NCI-H510A (cell line): Measurements from ENCODE around the gene NCOA3.

Experiments used
- DNase-seq: peaks from one replicate; lab custom pipeline; 2025; lab: John Stamatoyannopoulos, UW

Gene NCOA3

DNA sequence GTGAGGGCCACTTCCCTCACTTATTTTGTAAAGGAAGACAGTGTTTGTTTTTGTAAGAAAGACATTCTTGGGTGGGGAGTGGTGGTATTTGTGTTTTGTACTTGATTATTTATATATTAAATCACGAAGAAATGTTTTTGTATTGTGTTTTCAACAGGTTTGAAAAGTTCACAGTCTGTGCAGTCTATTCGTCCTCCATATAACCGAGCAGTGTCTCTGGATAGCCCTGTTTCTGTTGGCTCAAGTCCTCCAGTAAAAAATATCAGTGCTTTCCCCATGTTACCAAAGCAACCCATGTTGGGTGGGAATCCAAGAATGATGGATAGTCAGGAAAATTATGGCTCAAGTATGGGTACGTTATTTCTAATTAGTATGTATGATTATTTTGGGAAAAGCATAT lies 137.2 kb downstream of the NCOA3 start:
- no peak for DNase-seq

DNA sequence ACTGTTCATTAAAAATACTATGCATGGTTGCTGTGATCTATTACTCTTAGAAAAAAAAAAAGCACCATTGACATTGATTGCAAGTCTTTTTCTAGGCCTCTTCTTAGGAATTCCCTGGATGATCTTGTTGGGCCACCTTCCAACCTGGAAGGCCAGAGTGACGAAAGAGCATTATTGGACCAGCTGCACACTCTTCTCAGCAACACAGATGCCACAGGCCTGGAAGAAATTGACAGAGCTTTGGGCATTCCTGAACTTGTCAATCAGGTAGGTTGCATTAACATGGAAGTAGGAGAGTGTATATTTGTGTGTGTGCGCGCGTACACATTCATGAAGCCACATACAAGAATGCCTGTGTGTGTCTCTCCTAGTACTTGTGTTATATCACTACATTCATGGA lies 140.4 kb downstream of the NCOA3 start:
- DNase-seq = no peak

DNA sequence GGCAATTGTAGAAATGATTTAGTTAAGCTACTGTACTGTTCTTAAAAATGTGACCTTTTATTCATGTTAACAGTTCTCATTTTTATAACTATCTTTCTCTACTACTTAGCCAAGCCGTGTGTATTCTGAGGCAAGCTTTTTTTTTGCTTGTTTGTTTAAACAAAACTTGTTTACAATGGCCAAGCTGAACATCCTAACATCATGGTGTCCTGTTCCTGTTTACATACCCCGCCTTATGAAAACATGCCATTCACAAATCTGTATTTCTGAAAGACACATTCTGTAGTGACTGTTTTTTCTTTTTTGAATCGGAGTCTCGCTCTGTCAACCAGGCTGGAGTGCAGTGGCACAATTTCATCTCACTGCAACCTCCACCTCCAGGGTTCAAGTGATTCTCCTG lies 140.9 kb downstream of the NCOA3 start:
- DNase-seq = no peak

DNA sequence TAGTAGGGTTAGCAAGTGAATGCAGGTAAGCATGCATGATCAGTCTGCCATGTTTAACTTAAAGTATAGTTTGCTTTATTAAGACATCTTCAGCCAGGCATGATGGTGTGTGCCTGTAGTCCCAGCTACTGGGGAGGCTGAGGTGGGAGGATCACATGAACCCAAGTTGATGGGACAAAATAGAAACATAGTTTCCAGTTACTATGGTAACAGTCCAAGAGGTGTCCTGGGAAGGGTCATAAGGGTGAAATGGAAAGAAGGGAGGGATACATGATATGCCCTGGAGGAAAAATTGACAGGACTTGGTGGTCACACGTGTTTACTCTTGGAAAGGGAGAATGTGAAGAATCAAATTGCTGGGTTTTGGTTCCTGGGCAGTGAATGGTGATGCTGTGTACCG lies 143.9 kb downstream of the NCOA3 start:
- DNase-seq = no peak

DNA sequence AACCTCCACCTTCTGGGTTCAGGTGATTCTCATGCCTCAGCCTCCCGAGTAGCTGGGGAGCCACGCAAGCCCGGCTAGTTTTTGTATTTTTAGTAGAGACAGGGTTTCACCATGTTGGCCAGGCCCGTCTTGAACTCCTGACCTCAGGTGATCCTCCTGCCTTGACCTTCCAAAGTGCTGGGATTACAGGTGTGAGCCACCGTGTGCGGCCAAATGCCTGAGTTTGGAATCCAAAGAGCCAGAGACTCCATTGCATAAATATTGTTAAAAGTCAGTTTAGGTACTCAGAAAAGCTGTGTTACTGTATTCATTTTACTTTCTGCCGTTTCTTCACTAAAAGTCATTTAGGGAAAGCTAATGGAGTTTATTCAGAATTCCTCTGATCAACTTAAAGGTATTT lies 146.3 kb downstream of the NCOA3 start:
- no peak for DNase-seq

DNA sequence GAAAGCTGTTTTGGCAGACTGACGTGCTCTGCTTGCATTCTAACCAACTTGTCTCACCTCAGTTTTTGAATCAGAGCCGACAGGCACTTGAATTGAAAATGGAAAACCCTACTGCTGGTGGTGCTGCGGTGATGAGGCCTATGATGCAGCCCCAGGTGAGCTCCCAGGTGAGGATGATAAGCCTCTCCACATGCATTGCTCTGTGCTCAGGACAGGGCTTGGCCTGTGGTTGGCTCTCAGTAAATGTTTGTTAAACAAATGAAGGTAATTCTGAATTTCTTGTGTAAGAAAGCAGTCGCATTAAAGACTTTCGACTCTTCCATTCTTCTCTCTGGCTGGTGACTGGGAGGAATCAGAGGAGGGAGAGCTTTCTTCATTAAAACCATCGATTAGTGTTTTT lies 147.3 kb downstream of the NCOA3 start:
- no peak for DNase-seq

DNA sequence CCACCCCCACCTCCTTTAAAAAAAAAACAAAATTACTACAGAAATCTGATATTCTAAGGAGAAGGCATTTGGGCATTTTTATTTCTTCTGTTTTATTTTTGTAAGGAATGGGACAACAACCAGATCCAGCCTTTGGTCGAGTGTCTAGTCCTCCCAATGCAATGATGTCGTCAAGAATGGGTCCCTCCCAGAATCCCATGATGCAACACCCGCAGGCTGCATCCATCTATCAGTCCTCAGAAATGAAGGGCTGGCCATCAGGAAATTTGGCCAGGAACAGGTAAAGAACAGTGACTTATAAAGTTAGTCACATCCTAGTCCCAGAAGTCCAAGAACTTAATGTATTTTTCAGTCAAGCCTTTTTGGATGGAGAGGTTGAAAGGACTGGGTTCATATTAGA lies 150.6 kb downstream of the NCOA3 start:
- DNase-seq = no peak

DNA sequence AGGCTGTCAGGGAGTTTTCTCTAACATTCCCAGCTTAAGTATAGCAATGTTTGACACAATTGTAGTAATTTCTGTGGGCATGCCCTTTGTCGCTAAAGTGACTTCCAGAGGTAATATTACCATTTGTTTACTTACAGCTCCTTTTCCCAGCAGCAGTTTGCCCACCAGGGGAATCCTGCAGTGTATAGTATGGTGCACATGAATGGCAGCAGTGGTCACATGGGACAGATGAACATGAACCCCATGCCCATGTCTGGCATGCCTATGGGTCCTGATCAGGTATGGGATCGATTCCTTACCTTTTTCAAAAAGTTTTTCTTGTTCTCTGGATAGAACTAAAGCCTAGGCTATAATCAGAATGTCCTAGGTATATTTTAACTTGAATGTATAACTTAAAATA lies 151.1 kb downstream of the NCOA3 start:
- DNase-seq = no peak

DNA sequence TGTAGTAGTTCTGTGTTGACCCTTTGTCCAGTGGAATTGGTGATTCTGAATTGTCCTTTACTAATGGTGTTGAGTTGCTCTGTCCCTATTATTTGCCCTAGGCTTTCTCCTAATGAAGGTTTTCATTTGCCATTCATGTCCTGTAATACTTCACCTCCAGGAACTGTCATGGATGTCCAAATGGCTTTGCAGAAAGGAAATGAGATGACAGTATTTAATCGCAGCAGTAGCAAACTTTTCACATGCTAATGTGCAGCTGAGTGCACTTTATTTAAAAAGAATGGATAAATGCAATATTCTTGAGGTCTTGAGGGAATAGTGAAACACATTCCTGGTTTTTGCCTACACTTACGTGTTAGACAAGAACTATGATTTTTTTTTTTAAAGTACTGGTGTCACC lies 152.2 kb downstream of the NCOA3 start:
- no peak for DNase-seq

DNA sequence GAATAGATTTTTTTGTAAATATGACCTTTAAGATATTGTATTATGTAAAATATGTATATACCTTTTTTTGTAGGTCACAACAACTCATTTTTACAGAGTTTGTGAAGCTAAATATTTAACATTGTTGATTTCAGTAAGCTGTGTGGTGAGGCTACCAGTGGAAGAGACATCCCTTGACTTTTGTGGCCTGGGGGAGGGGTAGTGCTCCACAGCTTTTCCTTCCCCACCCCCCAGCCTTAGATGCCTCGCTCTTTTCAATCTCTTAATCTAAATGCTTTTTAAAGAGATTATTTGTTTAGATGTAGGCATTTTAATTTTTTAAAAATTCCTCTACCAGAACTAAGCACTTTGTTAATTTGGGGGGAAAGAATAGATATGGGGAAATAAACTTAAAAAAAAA lies 152.7 kb downstream of the NCOA3 start:
- no peak for DNase-seq

DNA sequence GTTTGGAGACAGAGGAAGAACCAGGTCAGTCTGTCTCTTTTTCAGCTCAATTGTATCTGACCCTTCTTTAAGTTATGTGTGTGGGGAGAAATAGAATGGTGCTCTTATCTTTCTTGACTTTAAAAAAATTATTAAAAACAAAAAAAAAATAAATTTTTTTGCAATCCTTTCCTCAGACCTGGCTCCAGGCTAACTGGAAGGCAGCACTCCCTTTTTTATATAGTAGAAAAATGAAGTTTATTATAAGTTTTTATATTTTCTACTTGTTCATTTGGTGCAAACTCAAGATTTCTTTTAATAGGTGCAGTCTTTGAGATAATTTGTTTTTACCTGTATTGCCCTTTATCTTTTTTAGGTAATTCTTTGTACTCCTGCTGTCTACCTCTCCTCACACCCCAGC lies 153.9 kb downstream of the NCOA3 start:
- DNase-seq = no peak

DNA sequence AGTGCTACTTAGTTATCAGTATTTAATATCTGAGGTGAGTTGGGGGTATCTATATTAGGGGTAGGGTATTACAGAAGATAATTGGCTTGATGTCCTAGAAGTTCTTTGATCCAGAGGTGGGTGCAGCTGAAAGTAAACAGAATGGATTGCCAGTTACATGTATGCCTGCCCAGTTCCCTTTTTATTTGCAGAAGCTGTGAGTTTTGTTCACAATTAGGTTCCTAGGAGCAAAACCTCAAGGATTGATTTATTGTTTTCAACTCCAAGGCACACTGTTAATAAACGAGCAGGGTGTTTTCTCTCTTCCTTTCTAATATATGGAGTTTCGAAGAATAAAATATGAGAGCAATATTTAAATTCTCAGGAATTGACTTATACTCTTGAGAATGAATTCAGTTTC lies 154.6 kb downstream of the NCOA3 start:
- DNase-seq = no peak

DNA sequence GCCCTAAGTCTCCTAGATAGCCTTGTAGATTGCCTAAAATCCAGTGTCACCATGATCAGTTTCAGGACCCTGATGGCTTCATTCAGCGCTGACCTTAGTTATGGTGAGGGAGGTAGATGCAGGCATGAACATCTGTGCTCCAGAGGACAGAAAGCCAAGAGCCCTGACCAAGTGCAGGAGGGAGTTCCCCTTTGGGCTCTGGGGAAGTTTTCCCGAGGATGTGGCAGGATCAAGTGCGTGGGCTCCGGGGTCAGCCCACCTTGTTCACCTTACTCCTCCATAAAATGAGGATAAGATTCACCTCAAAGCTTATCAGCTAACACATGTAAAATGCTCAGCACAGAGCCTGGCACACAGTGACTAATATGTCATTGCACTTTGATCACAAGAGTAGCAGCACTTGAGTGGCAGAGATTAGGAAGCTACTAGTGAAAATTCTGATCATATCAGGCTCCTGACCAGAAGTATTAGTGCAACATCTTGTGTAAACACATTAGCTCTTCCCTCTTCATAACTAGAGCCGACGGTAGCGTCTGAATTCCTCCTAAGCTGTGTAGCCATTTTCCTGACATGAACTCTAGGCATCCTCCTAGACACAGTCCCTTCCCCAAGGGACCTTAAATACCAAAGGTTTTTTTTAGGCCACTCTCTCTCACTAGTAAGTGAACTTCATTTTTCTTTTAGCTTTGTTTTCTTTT lies 158.4 kb downstream of the NCOA3 start:
- DNase-seq = no peak

DNA sequence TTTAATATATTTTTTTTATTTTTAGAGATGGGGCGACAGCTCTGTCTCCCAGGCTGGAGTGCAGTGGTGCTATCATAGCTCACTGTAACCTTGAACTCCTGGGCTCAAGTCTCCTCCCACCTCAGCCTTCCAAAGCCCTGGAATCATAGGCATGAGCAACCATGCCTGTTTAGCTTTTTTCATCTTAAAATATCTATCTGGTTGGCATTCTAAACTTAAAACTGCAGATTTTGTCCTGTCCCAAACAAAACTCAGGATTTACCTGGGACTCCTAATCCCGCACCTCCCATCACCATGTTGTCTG lies 158.9 kb downstream of the NCOA3 start:
- no peak for DNase-seq

DNA sequence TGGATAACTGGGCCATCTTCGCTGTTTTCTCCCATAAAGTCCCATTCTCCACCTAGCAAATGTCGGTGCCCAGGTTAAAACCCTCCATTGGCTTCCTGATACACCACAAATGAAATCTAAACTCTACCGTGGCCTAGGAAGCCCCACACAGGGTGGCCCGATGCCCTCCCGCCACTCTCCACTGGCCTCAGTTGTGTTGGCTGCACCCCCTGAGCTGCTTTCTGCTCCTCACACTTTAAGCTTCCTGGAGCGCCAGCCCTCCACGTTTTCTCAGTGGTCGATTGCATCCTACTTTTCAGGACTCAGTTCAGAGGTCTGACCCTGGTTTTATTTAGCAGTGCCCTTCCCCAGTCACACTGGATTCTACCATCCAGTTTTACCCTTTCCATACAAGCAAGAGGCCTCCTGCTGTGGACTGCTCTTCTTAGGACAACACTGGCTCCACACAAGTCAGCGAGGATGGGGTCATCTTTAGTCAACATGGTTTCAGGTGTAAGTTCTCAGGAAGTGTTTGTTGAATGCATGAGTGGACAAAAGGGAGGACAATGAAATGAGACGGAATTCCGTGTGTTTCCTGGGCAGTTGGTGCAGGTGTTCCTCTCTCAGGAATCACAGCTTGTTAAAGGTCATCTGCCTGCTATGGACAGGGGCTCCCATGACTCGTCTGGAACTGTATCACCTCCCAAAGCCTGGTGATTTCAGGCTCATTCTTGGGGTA lies 159.5 kb downstream of the NCOA3 start:
- no peak for DNase-seq

DNA sequence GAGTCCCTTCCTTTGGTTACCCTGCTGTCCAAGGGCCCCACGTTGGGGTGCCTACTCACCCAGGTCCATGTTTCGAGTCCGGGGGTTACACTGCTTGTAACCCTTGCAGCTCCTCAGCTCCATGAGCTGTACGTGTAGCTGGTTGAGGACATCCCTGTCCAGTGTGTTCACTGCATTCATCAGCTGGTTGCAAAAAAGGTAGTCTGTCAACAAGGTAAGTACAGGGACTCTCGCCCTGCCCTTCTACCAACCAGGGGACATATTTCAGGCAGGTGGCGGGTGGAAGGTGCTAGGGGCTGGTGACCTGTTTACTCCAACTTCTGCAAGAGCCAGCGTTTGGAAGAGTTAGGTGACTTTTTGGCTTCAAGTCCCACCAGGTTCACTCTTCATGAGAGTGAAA lies 160.0 kb downstream of the NCOA3 start:
- DNase-seq = no peak

DNA sequence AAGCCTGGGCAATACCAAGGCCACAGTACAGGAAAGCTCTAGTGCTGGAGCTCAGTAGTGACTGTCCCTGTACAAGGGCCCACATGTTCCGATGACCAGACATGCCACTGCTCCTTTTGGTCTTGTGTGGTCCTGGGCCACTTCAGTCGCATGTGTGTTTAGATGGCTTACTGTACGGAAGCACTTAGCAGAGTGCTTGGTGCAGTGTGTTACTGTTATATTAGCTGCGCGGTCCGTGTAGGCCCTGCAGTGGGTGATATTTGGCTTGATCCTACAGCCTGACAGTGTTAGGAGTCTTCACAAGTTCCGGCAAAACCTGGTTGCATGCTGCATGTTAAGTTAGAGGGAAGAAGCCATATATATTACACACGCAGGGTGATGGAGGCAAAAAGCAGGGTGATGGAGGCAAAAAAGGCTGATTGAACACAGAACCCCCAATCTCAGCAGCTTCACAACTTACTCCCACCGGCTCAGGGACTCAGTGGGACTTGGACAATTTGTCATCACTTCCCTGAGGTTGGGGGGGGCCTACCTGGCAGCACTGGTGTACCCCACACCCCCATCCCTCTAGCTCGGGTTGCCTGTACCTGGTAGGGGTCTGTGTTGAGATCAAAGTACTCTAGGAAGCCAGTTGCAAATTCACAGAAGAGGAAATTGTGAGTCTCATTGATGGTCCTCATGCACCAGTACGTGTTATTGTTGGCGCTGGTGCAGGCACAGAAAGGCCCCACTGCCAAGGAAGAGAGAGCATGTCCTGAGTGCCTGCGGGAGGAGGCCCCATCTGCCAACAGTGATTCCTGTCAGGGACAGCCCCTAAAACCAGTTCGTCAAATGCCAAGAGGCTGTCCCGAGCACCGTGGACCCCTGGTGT lies 161.0 kb downstream of the NCOA3 start:
- no peak for DNase-seq

DNA sequence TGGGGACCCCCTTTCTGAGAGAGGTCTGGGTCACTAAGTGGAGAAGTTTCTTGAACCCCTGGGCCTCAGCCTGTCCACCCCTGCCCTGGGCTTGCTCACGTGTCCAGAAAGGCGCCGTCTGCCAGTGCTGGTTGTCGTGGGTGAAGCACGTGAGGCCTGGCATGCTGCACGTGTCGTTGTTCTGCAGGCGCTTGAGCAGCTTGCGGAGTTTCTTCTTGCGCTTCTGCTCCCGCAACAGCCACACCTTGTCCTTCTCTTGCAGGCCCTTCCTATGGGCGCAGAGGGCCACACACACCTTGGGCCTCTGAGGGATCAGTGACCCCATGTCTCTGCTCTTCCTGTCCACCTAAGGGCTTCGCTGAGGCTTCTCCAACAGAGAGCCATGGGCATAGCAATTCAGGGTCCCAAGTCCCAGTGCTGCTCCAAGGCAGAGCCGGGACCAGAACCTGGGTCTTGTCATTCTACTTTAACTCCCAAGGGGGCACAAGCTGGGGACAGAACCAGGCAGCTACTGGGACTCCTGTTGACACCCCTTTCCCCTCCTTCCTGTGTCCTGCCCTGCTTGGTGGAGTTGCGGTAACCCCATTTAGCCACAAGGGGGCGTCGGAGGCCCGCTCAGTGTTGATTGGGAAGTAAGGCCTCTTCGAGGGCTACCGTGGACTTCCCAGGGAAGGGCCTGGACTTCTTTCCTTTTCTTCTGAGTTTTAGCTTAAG lies 161.8 kb downstream of the NCOA3 start:
- DNase-seq = no peak

DNA sequence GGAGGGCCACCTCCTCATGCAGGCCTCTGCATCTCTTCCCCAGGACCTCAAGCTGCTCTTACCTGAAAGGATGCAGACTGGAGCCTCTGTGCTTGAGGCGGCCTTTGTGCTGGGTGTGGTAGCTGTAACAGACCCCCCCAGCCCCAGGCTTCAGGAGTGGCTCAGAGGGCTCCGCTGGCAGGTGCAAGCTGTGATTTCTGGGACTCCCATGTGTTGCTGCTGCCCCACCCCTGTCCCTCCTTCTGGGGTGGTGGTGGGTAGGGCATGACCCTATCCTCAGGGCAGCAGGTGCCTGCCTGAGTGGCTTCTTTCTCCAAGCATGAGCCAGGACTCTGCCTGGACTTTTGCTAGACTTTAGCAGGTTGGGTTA lies 162.4 kb downstream of the NCOA3 start:
- DNase-seq = no peak

DNA sequence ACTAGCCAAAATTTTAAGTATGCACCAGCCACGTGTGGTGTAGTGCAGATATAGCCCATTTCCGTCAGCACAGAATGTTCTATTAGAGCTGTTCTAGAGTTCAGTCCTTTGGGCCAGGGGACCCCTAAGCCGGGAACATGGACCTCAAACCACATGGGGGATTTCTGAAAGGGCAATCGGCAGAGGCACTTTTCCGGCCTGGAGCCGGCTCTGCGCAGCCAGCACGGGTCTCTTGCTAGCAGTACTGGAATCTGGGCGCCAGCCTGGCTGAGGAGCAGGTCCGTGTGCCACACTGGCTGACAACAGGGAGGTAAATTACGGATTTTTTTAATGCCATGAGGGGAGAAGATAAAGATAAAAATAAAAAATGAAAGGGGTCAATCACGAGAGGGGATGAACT lies 163.1 kb downstream of the NCOA3 start:
- no peak for DNase-seq

DNA sequence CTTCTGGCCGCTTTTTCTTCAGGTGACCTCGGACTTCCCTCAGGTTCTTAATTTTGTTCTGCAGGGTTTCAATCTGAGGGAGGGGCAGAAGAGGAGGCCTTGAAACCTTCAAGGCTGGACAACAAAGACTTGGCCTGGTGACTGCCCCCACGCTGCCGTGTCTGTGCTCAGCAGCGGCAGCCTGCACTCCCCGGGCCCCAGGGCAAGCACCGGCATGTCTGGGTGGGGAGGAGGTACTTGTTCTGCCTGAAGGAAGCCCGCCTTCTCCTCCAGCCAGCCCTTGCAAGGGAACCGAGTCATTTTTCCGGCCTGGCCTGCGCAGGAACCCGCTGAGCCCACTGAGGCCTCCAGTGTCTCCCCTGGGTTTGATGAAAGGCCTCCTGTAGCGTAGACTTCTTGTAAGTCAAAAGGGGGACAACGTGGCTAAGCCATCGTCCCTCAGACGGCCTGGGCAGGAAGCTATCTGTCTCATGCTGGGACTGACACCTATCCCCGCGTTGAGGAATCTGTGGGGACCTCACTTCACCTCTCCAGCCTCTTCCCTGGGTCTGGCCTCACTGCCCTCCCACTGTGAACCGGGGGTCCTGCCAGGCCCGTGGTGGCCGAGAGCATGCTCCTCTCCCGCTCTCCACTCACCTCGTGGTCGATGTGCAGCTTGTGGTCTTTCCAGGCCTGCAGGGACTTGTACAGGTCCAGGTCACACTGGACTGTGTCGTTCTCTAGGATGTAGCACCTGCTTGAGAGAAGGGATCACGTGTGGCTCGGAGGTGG lies 163.7 kb downstream of the NCOA3 start:
- no peak for DNase-seq

DNA sequence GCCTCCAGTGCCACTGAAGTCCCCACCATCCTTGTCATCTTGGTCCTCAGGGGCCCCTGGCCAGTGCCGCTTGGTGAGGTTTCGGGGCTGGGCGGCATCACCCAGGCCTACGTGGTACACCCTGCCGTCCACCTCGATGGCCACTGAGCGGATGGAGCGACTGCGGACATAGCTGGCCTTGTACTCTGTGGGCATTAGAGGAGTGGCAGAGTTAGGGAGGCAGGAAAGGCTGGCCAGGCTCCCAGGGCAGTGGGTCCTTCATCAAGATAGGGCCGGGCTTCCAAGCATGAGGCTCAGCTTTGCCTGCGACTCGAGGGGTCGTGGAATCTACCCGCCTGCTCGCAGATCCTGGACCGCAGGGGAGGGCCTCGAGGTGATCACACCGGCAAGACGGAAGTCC lies 164.6 kb downstream of the NCOA3 start:
- DNase-seq = no peak
